ENCODE results near the gene LCP1. TPM values are rescaled to one million over a fixed set of nuclear protein-coding genes. Genes with fewer than 3 reads are reported as not detected.

Gene LCP1
- polyA plus RNA-seq, 4 donors = 14.1 to 35.5 (median 24.7) TPM

DNA sequence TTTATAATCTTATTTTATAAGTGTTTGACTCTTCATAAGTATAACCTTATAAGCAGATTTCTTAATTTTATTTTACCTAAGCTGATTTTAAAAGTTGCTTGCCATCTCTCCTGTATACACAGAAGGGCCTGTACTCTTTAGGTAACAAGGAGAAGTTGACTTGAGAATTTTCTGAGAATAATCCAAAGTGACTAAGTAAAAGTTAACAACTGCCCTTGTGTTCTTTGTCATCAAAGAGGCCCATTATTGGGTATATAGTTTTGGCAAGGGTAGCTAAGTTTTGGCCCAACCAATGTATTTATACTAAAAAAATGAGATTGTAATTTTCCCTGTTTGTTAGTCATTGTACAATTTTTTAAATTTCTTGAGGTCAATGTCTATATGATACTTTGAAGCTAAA, 3.2 kb downstream of the LCP1 start:
- DNase-seq = no peak
- H3K4me3 ChIP-seq (ENCODE audit: low read depth in 1 of 3, low read length in 3 of 3) = no peak overlapping the region
- H3K36me3 ChIP-seq (ENCODE audit: control insufficient read depth in 3 of 3, insufficient read depth in 2 of 3, low read depth in 1 of 3, low read length in 3 of 3) = no peaks in the 10 kb centered on the region
- H3K9me3 ChIP-seq (ENCODE audit: control insufficient read depth in 2 of 2, insufficient read depth in 1 of 2, low read depth in 1 of 2, low read length in 1 of 2) = no peaks in the 10 kb centered on the region
- FAIRE-seq = no peak
- H3K27me3 ChIP-seq (ENCODE audit: control insufficient read depth in 3 of 3, insufficient read depth in 3 of 3, low read length in 3 of 3) = no peaks in the 10 kb centered on the region
- H3K27ac ChIP-seq (ENCODE audit: low read depth in 1 of 3, low read length in 2 of 3) = no peak overlapping the region
- no peaks in the 10 kb centered on the region for H3K4me1 ChIP-seq (ENCODE audit: control insufficient read depth in 3 of 3, insufficient read depth in 2 of 3, low read depth in 1 of 3, low read length in 2 of 3)

DNA sequence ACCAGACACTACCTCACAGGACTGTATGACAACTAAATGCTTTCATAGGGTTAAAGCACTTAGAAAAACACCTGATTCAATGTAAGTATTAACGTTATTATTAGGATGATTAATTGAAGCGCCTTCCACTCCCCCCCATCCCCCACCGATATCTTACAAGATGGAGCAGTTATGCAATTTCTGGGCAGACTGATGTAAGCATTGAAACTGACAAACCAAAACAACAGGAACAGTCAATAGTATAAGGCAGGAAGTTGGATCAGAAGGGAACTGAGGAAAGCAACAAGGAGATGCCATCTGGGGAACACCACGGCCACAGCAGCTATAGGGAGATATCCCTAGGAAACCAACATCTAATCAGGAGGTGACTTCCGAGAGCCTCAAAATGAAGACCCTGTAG, 3.8 kb downstream of the LCP1 start:
- Histone ChIP-seq H3K4me3 (ENCODE audit: low read depth in 1 of 3, low read length in 3 of 3) (no peak overlapping the region), H3K36me3 (ENCODE audit: control insufficient read depth in 3 of 3, insufficient read depth in 2 of 3, low read depth in 1 of 3, low read length in 3 of 3) (no peaks in the 10 kb centered on the region), H3K27me3 (ENCODE audit: control insufficient read depth in 3 of 3, insufficient read depth in 3 of 3, low read length in 3 of 3) (no peaks in the 10 kb centered on the region), H3K27ac (ENCODE audit: low read depth in 1 of 3, low read length in 2 of 3) (peak overlapping the region in 1 of 3 donors; percentile 11), H3K9me3 (ENCODE audit: control insufficient read depth in 2 of 2, insufficient read depth in 1 of 2, low read depth in 1 of 2, low read length in 1 of 2) (no peaks in the 10 kb centered on the region), H3K4me1 (ENCODE audit: control insufficient read depth in 3 of 3, insufficient read depth in 2 of 3, low read depth in 1 of 3, low read length in 2 of 3) (no peaks in the 10 kb centered on the region)
- WGBS, 3 donors = 53 to 75% (median 56%) methylated on average over 5 of the region's 5 CpGs
- FAIRE-seq (no peak), DNase-seq (no peak)

DNA sequence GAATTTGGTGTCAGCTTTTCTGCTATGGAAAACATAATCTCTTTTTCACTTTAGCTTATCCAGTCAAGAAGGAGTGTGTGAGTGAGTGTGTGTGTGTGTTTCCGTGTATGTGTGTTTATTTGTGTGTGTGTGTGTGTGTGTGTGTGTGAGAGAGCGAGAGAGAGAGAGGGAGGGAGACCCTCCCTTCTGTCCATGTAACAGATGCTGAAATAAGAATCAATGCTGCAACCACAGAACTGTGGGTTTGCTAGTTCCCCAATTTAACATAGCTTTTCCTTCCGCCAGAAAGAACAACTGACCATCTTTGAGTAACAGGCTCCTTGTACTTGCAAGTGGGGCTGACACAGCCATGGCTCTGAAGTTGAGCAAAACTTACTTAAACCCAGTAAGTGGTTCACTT, 5.2 kb downstream of the LCP1 start:
- Histone ChIP-seq H3K27me3 (ENCODE audit: control insufficient read depth in 3 of 3, insufficient read depth in 3 of 3, low read length in 3 of 3) (no peaks in the 10 kb centered on the region), H3K36me3 (ENCODE audit: control insufficient read depth in 3 of 3, insufficient read depth in 2 of 3, low read depth in 1 of 3, low read length in 3 of 3) (no peaks in the 10 kb centered on the region), H3K27ac (ENCODE audit: low read depth in 1 of 3, low read length in 2 of 3) (peak overlapping the region in 1 of 3 donors; percentile 21), H3K4me1 (ENCODE audit: control insufficient read depth in 3 of 3, insufficient read depth in 2 of 3, low read depth in 1 of 3, low read length in 2 of 3) (no peaks in the 10 kb centered on the region), H3K4me3 (ENCODE audit: low read depth in 1 of 3, low read length in 3 of 3) (peak overlapping the region in 1 of 3 donors; percentile 15), H3K9me3 (ENCODE audit: control insufficient read depth in 2 of 2, insufficient read depth in 1 of 2, low read depth in 1 of 2, low read length in 1 of 2) (no peaks in the 10 kb centered on the region)
- DNase-seq = peak in 1 of 2 donors; percentile 27
- no peak for FAIRE-seq
- 47 to 67% (median 61%) methylated on average over 3 of the region's 3 CpGs for WGBS, 3 donors

DNA sequence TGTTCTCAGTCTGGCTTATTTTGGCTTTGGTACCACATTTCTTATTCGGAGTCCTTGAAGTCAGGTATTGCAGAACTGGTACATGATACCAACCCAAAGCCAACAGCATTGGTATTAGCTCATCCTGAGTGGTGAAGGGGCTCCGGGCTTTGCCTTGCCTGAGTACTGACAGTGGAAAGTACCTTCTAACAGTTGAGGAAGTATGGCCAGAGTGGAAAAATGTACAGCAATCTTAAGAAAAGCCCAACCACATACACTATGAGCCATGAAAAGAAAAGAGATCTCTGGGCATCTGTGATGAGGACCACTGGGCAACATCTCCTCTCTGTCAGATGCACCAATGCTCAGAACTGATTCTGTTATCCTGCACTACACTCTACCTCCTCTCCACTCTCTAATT, 8.3 kb downstream of the LCP1 start:
- Histone ChIP-seq H3K27me3 (ENCODE audit: control insufficient read depth in 3 of 3, insufficient read depth in 3 of 3, low read length in 3 of 3) (no peaks in the 10 kb centered on the region), H3K4me3 (ENCODE audit: low read depth in 1 of 3, low read length in 3 of 3) (no peak overlapping the region), H3K36me3 (ENCODE audit: control insufficient read depth in 3 of 3, insufficient read depth in 2 of 3, low read depth in 1 of 3, low read length in 3 of 3) (no peaks in the 10 kb centered on the region), H3K4me1 (ENCODE audit: control insufficient read depth in 3 of 3, insufficient read depth in 2 of 3, low read depth in 1 of 3, low read length in 2 of 3) (no peaks in the 10 kb centered on the region), H3K9me3 (ENCODE audit: control insufficient read depth in 2 of 2, insufficient read depth in 1 of 2, low read depth in 1 of 2, low read length in 1 of 2) (no peaks in the 10 kb centered on the region), H3K27ac (ENCODE audit: low read depth in 1 of 3, low read length in 2 of 3) (peak overlapping the region in 1 of 3 donors; percentile 18)
- DNase-seq (no peak), FAIRE-seq (no peak)
- 66 to 87% (median 68%) methylated on average over 2 of the region's 2 CpGs for WGBS, 3 donors

DNA sequence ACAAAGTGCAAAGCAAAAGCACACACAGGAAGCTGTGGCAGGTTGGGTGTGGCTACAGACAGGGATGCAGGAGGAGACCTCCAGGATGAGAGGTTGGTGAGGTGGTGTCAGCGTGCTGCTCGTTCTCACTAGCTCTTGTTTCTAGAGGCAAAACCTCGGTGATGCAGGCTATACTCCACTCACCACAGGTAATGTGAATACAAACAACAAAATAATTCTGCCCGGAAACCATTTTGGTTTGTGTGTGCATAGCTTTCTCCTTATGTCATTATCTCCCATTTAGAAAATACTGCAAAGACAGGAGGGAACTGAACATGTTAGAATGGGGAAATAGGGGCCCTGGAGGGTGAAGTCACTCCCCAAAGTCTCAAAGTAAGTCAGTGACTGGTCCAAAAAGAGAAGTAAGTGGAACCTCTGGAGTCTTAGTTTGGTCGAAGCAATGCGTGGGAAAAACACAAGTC, 9.4 kb downstream of the LCP1 start:
- H3K4me1 ChIP-seq (ENCODE audit: control insufficient read depth in 3 of 3, insufficient read depth in 2 of 3, low read depth in 1 of 3, low read length in 2 of 3) = no peaks in the 10 kb centered on the region
- H3K27ac ChIP-seq (ENCODE audit: low read depth in 1 of 3, low read length in 2 of 3) = peak overlapping the region in 1 of 3 donors; percentile 52
- H3K36me3 ChIP-seq (ENCODE audit: control insufficient read depth in 3 of 3, insufficient read depth in 2 of 3, low read depth in 1 of 3, low read length in 3 of 3) = no peaks in the 10 kb centered on the region
- FAIRE-seq (no peak), DNase-seq (peak in 1 of 2 donors; percentile 47)
- 60 to 76% (median 63%) methylated on average over 6 of the region's 6 CpGs for WGBS, 3 donors
- peaks cover 0 to 2% (median 0%) of the 10 kb centered on the region in 3 donors for H3K27me3 ChIP-seq (ENCODE audit: control insufficient read depth in 3 of 3, insufficient read depth in 3 of 3, low read length in 3 of 3)
- H3K4me3 ChIP-seq (ENCODE audit: low read depth in 1 of 3, low read length in 3 of 3) = no peak overlapping the region
- H3K9me3 ChIP-seq (ENCODE audit: control insufficient read depth in 2 of 2, insufficient read depth in 1 of 2, low read depth in 1 of 2, low read length in 1 of 2) = no peaks in the 10 kb centered on the region

DNA sequence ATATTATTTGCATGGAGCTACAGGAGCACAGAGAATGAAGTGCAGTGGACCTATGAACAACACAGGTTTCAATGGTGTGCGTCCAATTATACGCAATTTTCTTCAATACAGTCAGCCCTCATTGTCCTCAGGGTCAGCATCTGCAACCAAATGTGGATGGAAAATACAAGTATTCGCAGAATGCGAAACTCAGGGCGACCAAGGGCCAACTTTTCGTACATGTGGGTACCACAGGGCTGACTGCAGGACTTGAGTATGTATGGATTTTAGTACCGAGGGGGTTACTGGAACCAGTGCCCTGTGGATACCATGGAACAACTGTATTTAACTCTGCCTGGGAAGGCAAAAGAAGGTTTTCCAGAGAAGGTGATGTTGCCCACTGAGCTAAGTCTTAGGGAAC, 10.2 kb downstream of the LCP1 start:
- peaks cover 0 to 2% (median 0%) of the 10 kb centered on the region in 3 donors for H3K27me3 ChIP-seq (ENCODE audit: control insufficient read depth in 3 of 3, insufficient read depth in 3 of 3, low read length in 3 of 3)
- no peak overlapping the region for H3K4me3 ChIP-seq (ENCODE audit: low read depth in 1 of 3, low read length in 3 of 3)
- WGBS, 3 donors = 80 to 88% (median 83%) methylated on average over 7 of the region's 7 CpGs
- no peaks in the 10 kb centered on the region for H3K36me3 ChIP-seq (ENCODE audit: control insufficient read depth in 3 of 3, insufficient read depth in 2 of 3, low read depth in 1 of 3, low read length in 3 of 3)
- DNase-seq = no peak
- no peaks in the 10 kb centered on the region for H3K4me1 ChIP-seq (ENCODE audit: control insufficient read depth in 3 of 3, insufficient read depth in 2 of 3, low read depth in 1 of 3, low read length in 2 of 3)
- no peak for FAIRE-seq
- no peaks in the 10 kb centered on the region for H3K9me3 ChIP-seq (ENCODE audit: control insufficient read depth in 2 of 2, insufficient read depth in 1 of 2, low read depth in 1 of 2, low read length in 1 of 2)
- peak overlapping the region in 1 of 3 donors; percentile 41 for H3K27ac ChIP-seq (ENCODE audit: low read depth in 1 of 3, low read length in 2 of 3)

DNA sequence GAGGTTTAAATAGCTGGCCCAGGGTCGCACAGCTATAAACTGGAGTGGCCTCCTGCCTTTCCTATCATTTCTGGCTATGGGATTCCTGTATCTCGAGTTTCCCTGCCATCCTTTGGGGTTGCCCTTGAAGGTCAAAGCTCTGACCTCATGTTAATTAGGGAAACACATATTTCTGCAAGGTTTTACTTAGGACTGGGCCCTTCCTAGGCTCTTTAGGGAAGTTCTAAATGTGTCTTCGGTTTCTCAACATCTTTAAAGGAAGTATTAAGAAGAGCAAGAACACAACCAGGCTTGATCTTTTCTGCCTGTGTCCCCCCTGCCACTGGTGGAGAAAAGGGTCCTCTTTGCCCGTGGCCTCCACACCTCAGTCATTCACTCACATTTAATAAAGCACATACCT, 10.8 kb downstream of the LCP1 start:
- Histone ChIP-seq H3K4me1 (ENCODE audit: control insufficient read depth in 3 of 3, insufficient read depth in 2 of 3, low read depth in 1 of 3, low read length in 2 of 3) (no peaks in the 10 kb centered on the region), H3K27ac (ENCODE audit: low read depth in 1 of 3, low read length in 2 of 3) (peak overlapping the region in 1 of 3 donors; percentile 41)

DNA sequence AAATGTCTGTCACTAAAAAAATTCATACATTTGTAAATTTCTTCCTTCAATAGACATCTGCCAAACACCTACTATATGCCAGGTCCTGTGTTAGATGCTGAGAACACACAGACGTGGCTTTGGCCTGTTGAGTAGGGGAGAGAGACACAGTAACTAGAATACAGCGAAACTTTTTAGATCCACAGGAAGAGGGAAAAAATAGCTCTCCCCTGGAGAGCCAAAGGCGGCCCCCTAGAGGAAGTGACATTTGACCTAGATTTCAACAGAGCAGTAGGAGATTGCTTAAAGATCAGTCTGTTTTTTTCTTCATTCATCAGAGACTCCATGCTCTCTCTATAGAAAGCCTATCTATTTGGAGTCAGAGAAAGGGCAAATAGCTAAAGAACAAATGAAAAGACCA, 11.3 kb downstream of the LCP1 start:
- H3K36me3 ChIP-seq (ENCODE audit: control insufficient read depth in 3 of 3, insufficient read depth in 2 of 3, low read depth in 1 of 3, low read length in 3 of 3) = no peaks in the 10 kb centered on the region
- peaks cover 0 to 2% (median 0%) of the 10 kb centered on the region in 3 donors for H3K27me3 ChIP-seq (ENCODE audit: control insufficient read depth in 3 of 3, insufficient read depth in 3 of 3, low read length in 3 of 3)
- no peaks in the 10 kb centered on the region for H3K9me3 ChIP-seq (ENCODE audit: control insufficient read depth in 2 of 2, insufficient read depth in 1 of 2, low read depth in 1 of 2, low read length in 1 of 2)
- H3K4me1 ChIP-seq (ENCODE audit: control insufficient read depth in 3 of 3, insufficient read depth in 2 of 3, low read depth in 1 of 3, low read length in 2 of 3) = no peaks in the 10 kb centered on the region
- no peak overlapping the region for H3K4me3 ChIP-seq (ENCODE audit: low read depth in 1 of 3, low read length in 3 of 3)
- no peak overlapping the region for H3K27ac ChIP-seq (ENCODE audit: low read depth in 1 of 3, low read length in 2 of 3)
- DNase-seq (no peak), FAIRE-seq (no peak)
- WGBS, 3 donors = 42 to 63% (median 57%) methylated on average over 3 of the region's 3 CpGs

More for the DNA sequence above, 10.8 kb downstream of the LCP1 start:
- no peaks in the 10 kb centered on the region for H3K36me3 ChIP-seq (ENCODE audit: control insufficient read depth in 3 of 3, insufficient read depth in 2 of 3, low read depth in 1 of 3, low read length in 3 of 3)
- WGBS, 3 donors = 54 to 60% (median 57%) methylated on average over 4 of the region's 4 CpGs
- H3K4me3 ChIP-seq (ENCODE audit: low read depth in 1 of 3, low read length in 3 of 3) = no peak overlapping the region
- DNase-seq = no peak
- no peak for FAIRE-seq
- H3K9me3 ChIP-seq (ENCODE audit: control insufficient read depth in 2 of 2, insufficient read depth in 1 of 2, low read depth in 1 of 2, low read length in 1 of 2) = no peaks in the 10 kb centered on the region
- peaks cover 0 to 2% (median 0%) of the 10 kb centered on the region in 3 donors for H3K27me3 ChIP-seq (ENCODE audit: control insufficient read depth in 3 of 3, insufficient read depth in 3 of 3, low read length in 3 of 3)

DNA sequence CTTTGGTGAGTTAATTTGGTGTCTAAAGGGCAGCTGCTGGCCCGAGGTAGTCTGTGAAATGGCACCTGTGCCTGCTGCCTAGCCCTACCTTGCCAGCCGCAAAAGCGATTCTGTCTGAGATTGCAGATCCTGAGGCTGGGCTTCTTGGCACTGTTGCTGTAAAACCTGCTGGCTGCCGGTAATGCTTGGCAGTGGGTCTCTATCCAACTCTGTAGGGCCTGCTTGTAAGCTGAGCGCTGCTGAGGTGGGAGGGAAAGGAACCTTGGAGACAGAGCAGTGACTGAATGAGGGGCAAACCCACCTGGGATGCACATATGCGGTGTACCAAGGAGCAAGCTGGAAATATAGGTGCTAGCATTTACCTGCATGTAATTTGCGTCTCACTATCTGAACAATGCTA, 11.7 kb downstream of the LCP1 start:
- Histone ChIP-seq H3K9me3 (ENCODE audit: control insufficient read depth in 2 of 2, insufficient read depth in 1 of 2, low read depth in 1 of 2, low read length in 1 of 2) (no peaks in the 10 kb centered on the region), H3K36me3 (ENCODE audit: control insufficient read depth in 3 of 3, insufficient read depth in 2 of 3, low read depth in 1 of 3, low read length in 3 of 3) (no peaks in the 10 kb centered on the region), H3K4me1 (ENCODE audit: control insufficient read depth in 3 of 3, insufficient read depth in 2 of 3, low read depth in 1 of 3, low read length in 2 of 3) (no peaks in the 10 kb centered on the region), H3K27ac (ENCODE audit: low read depth in 1 of 3, low read length in 2 of 3) (peak overlapping the region in 1 of 3 donors; percentile 14), H3K4me3 (ENCODE audit: low read depth in 1 of 3, low read length in 3 of 3) (no peak overlapping the region), H3K27me3 (ENCODE audit: control insufficient read depth in 3 of 3, insufficient read depth in 3 of 3, low read length in 3 of 3) (peaks cover 0 to 2% (median 0%) of the 10 kb centered on the region in 3 donors)
- FAIRE-seq = no peak
- no peak for DNase-seq
- WGBS, 3 donors = 47 to 77% (median 55%) methylated on average over 7 of the region's 7 CpGs
